Measurements from ENCODE around the gene EPHB2.
"Not testable (repeated sequence)": the region's sequence is repeated elsewhere in the genome, so short reads cannot be mapped to it uniquely, and the experiment has no call there.

Gene EPHB2

GRCh38 chr1:22831729-22832413 is 121.2 kb downstream of the EPHB2 start:
- no peak for DNase-seq (ENCODE audit: extremely low read depth in 1 of 2, low read depth in 1 of 2)

DNA sequence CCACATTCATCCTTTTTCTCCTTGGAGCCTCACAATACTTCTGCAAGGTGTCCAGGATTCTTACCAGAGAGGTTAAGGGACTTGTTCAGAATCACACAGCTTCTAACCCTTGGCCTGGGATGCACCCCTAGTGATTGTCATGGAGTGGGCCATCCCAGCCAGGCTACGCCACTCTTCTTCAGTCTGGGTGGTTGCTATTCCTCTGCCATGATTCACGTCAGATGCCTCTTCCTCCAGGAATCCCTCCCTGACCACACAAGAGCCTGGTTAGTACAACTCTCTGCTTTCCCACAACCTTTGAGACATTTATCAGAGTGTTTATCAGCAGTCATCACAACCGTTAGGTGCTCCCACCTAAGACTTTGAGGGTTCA is 121.8 kb downstream of the EPHB2 start:
- DNase-seq (ENCODE audit: extremely low read depth in 1 of 2, low read depth in 1 of 2) = no peak

DNA sequence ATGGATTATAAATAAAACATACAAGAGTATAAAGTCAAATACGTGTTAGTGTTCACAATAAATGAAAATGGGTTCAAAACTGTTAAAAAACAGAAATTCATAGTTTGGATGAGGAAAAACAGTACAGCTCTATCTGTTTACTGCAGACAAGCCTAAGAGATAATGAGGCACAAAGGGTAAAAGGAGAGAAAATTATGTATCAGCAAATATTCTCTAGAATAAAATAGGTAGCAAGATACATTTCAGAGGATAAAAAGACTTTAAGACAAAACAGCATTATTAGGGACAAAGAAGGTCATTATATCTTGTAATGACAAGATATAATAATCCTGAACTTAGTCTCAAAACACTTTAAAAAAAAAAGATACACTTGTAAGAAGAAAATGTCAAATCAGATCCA is 123.1 kb downstream of the EPHB2 start:
- DNase-seq (ENCODE audit: extremely low read depth in 1 of 2, low read depth in 1 of 2) = no peak

GRCh38 chr1:22834420-22834819 is 123.8 kb downstream of the EPHB2 start:
- DNase-seq (ENCODE audit: extremely low read depth in 1 of 2, low read depth in 1 of 2) = not testable (repeated sequence)

DNA sequence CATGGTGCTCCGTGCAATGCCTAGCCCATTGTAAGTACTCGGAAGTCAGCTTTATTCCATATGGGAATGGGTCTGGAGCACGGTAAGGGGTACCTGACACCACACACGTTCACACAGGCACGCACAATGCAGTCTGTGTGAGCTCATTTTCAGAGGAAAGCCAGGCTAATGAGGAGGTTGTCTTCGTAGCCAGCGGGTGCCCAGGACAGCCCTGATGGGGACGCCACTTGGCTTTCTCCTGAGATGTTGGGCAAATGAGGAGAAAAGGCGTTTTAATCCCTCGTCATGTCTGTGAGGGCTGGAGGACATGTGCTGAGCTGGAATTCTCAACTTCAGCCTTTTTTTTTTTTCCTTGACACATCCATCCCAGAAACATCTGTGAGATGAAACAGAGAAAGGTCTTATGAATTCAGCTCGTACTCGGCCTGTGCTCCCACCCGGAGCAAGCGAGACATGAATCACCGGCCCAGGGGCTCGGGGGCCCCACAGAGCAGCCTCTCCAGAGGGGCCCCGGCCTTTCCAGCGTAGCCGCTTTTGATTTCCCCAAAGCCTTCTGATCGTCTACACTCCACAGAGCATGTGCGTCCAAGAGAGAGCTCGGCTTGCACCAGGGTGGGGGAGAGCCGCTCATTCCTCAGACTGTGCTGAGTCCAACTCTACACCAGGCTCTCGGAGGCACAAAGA is 125.1 kb downstream of the EPHB2 start:
- no peak for DNase-seq (ENCODE audit: extremely low read depth in 1 of 2, low read depth in 1 of 2)

DNA sequence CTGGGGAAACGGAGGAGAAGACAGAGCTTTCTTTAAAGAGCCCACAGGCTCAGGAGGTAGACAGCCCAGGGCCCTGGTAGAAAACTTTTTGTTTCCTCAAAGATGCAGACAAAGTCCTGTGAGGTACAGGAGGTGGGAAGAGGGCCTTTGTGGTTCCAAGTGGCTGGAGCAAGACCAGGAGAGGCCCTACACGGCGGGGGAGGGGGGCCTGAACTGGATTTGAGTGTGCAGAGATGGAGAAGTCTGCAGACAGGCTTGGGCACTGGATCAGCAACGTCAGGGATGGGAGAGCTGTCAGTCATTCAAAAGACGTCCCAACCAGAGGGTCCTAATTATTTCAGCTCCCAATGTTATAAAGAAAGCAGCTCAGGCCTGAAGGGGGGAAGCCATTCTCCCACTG is 126.2 kb downstream of the EPHB2 start:
- DNase-seq (ENCODE audit: extremely low read depth in 1 of 2, low read depth in 1 of 2) = no peak

GRCh38 chr1:22837332-22837731 is 126.7 kb downstream of the EPHB2 start:
- DNase-seq (ENCODE audit: extremely low read depth in 1 of 2, low read depth in 1 of 2) = no peak

DNA sequence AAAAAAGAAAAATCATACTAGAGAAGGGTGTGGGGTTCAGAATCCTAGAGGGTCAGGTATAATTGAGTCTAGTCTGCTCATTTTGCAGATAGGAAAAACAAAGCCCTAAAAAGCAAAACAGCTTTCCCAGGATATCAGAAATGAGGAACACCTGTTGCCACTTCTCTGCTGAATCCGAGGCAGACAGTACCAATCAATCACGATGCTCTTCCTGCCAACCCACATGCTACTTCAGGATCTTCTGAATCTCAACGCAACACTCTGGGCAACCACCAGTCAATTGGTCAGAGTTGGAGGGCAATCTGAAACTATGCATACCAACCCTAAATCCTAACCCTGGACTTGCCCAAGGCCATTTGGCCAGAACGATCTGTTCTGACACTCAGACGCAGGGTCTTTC is 128.3 kb downstream of the EPHB2 start:
- DNase-seq (ENCODE audit: extremely low read depth in 1 of 2, low read depth in 1 of 2) = no peak

GRCh38 chr1:22839806-22840205 is 129.2 kb downstream of the EPHB2 start:
- no peak for DNase-seq (ENCODE audit: extremely low read depth in 1 of 2, low read depth in 1 of 2)

DNA sequence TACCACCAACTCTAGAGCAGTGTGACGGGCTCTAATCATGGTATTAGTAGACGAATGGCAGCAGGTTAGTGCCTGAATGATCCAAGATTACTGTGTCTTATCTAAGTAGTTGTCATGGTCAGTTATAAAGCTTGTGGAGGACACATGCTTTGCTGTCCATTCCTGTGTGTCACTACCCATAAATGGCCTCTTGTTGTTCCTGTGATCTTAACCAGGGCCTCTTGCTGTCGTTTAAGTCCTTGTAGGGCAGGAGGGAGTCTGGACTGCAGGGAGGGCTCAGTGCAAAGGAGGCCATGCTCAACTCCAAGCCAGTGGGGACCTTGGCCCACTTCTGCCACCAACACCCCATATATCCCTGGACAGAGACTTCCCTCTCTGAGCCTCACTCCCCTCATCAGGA is 130.5 kb downstream of the EPHB2 start:
- no peak for DNase-seq (ENCODE audit: extremely low read depth in 1 of 2, low read depth in 1 of 2)

GRCh38 chr1:22841860-22842281 is 131.2 kb downstream of the EPHB2 start:
- DNase-seq (ENCODE audit: extremely low read depth in 1 of 2, low read depth in 1 of 2) = no peak

- DNase-seq (ENCODE audit: extremely low read depth in 1 of 2, low read depth in 1 of 2) = not testable (repeated sequence)
These were observed 133.0 kb downstream of the EPHB2 start for GRCh38 chr1:22843441-22844183.

GRCh38 chr1:22844621-22845020 is 134.0 kb downstream of the EPHB2 start:
- DNase-seq (ENCODE audit: extremely low read depth in 1 of 2, low read depth in 1 of 2) = no peak

DNA sequence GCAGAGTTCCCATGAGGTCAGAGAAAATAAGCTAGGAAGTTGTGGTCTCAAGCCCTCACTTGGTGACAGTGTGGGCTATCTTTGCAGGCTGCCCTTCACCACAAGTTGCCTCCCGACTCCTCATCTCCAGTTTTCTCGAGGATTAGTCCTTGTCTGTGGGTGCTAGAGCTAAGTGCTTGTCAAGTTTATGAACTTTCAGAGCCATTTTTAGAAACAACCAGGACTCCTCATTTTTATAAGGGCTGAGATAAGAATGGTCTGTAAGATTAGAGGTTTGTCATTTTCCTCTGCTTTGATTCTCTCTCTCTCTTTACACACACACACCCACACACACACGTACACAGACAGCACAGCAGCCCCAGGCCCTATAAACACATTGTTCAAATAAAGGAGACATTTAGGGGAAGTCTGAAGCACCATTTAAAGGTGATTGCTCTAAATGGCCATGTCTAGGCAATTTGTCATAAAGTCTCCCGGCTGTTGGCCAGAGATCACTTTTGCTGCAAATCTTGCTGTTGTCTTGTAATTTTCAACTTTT is 134.8 kb downstream of the EPHB2 start:
- DNase-seq (ENCODE audit: extremely low read depth in 1 of 2, low read depth in 1 of 2) = no peak

DNA sequence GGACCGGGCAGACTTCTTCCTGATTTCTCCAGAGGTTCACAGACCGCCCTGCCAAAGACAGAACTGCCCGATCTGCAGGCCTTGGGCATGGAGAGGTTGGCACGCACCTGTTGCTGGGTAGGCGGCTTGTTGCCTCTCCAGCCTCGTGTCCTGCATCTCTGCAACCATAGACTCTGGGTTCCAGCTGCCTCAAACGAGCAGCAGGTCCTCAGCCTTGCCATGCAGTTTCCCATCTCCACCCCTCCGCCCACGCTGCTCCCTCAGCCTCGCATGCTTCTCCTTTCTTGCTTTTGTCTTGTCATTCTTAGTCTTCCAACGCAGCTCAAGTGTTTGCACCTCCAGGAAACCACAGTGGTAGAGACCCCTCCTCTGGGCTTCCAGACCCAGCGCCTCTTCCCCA is 135.8 kb downstream of the EPHB2 start:
- DNase-seq (ENCODE audit: extremely low read depth in 1 of 2, low read depth in 1 of 2) = no peak

GRCh38 chr1:22847249-22847648 is 136.6 kb downstream of the EPHB2 start:
- no peak for DNase-seq (ENCODE audit: extremely low read depth in 1 of 2, low read depth in 1 of 2)

DNA sequence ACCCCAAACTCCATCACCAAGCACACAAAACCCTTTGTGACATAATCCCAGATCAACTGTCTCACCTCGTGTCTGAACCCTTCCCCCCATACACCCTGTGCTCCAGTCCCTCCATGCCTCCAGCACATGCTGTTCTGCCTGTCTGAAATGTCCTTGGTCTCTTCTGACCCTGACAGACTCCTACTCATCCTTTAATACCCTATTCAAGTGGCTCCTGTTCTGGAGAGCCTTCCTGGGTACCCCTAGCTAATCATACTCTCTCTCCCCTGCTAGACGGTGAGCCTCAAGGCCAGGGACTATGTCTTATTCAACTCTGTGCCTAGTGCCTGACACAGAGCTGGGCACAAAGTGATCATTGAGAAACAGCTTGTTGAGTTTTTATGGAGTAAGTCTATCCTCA is 137.1 kb downstream of the EPHB2 start:
- DNase-seq (ENCODE audit: extremely low read depth in 1 of 2, low read depth in 1 of 2) = no peak

DNA sequence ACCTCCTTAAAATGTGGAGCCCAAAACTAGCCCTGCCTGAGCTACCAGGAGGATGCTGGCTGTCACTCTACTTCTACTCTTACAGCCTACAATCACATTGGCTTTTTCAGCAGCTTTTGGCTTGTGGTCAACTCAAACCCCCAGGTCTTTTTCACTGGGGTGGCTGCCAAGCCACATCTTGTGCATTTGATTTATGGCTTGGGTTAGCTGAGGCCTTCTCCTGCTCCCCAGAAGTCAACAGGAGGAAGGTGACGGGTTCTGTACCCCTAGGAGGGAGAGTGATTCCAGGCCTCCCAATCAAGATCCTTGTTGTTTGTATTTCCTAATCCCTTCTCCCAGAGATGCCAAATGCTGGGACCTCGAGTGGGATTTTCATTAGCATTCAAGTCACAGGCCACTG is 137.8 kb downstream of the EPHB2 start:
- no peak for DNase-seq (ENCODE audit: extremely low read depth in 1 of 2, low read depth in 1 of 2)

DNA sequence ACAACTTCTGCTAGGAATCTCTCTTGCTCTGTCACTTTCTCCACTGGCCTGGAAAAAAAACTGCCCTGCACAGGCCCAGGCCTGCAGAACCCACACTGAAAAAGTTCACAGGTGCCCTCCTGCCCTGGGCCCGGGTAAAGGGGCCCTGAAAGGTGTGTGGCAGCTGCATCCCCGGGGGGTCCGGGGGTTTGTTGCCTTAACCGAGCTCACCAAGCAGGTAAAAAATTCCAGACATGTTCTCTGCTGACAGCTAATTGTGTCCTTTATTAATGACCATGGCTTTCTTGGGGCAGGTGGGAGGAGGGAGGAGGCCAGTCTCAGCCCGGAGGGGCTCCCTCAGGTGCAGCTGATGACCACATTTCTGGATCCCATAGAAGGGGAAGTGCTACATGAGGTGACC is 139.1 kb downstream of the EPHB2 start:
- DNase-seq (ENCODE audit: extremely low read depth in 1 of 2, low read depth in 1 of 2) = no peak

GRCh38 chr1:22850281-22850680 is 139.6 kb downstream of the EPHB2 start:
- DNase-seq (ENCODE audit: extremely low read depth in 1 of 2, low read depth in 1 of 2) = no peak

DNA sequence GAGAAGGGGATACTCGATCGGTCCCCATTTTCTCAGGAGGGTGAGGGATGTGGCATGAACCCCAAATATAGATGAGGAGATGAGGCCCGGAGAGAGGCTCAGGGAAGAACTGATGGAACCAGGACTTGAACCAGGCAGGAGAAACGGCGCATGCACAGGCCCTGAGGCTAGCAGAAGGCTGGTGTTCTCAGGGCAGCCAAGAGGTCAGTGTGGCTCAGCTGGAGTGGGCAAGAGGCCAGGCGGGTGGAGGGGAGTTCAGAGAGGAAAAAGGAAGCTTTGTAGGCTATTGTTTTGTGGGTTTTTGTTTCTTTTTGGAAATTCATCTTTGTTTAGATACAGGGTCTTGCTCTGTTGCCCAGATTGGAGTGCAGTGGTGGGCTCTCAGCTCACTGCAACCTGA is 140.0 kb downstream of the EPHB2 start:
- DNase-seq (ENCODE audit: extremely low read depth in 1 of 2, low read depth in 1 of 2) = no peak

- DNase-seq (ENCODE audit: extremely low read depth in 1 of 2, low read depth in 1 of 2) = no peak
These were observed 140.9 kb downstream of the EPHB2 start for GRCh38 chr1:22851517-22851916.

Data from stimulated activated CD8-positive, alpha-beta memory T cell treated with anti-CD3 and anti-CD28 coated beads, Interleukin-7, amount 100 ng/mL, for 48 hours (primary cell).